HCT116 (cell line): ENCODE data around the gene MXRA7. TPM values are rescaled to one million over a fixed set of nuclear protein-coding genes. Genes with fewer than 3 reads are reported as not detected.

Source experiments
- ATAC-seq: fragments of 200-7000 bp; cut with Tn5 transposase; 2 replicates; pipeline ENCODE4 v1.9.1; 2020; ENCODE audit warnings: mild to moderate bottlenecking, moderate library complexity
- BruUV-seq: library from RNA; stranded (reverse); fragments of 400-500 nt; replicated peaks from 2 replicates; lab custom pipeline; 2021; lab: Mats Ljungman, UMichigan
- CTCF ChIA-PET: fragments of 300-600 bp; sonication (Branson Sonifier 250); formaldehyde crosslinking; loops from one replicate; lab custom pipeline; 2021; ENCODE audit warnings: antibody characterized with exemption; lab: Charles Lee
- POLR2A ChIA-PET: fragments of 300-600, 350-600 bp; sonication (Branson Sonifier 250); formaldehyde crosslinking; loops from one replicate; lab custom pipeline; 2021; ENCODE audit warnings: antibody characterized with exemption; lab: Charles Lee
- RAD21 ChIA-PET, 2 experiments: fragments of 300-600 bp; sonication (Branson Sonifier 250); formaldehyde crosslinking; loops; one replicate each; lab custom pipeline; 2023; ENCODE audit warnings: low total read pairs in 2 of 2; ENCODE audit not compliant: uncharacterized antibody in 2 of 2, unreplicated experiment in 2 of 2, low non-redundant PET in 1 of 2; lab: Charles Lee
- DNase-seq: peaks from one replicate; pipeline ENCODE4 v3.0.0-alpha.2; 2010; ENCODE audit warnings: low read depth, low spot score
- H2AFZ ChIP-seq: fragments of 200-600 bp; shearing (Covaris generic), sonication (generic); 2 replicates; pipeline ENCODE4 v1.6.1; 2017; ENCODE audit warnings: low read depth, mixed run types, mixed read lengths, antibody characterized with exemption, low read length; ENCODE audit not compliant: poor library complexity, severe bottlenecking
- H3K27ac ChIP-seq: 2 replicates; pipeline ENCODE4 v1.5.1; 2012; ENCODE audit warnings: low read depth, low read length
- H3K27me3 ChIP-seq: fragments of 200-600 bp; sonication (generic); 2 replicates; pipeline ENCODE4 v1.6.1; 2016; ENCODE audit warnings: mixed run types, low read length, mixed read lengths; ENCODE audit not compliant: insufficient read depth
- H3K36me3 ChIP-seq, 2 experiments: fragments of 200-500 bp in 1 of 2; fragments of 200-600 bp in 1 of 2; sonication (Bioruptor generic) in 1 of 2; sonication (generic) in 1 of 2; 2 replicates each; pipeline versions ENCODE4 v1.5.1 to v1.6.1; 2014 to 2016; ENCODE audit warnings: low read length in 2 of 2, inconsistent platforms in 1 of 2, mixed read lengths in 1 of 2, mixed run types in 1 of 2; ENCODE audit not compliant: insufficient read depth in 2 of 2, control insufficient read depth in 1 of 2
- H3K4me1 ChIP-seq, 2 experiments: fragments of 200-600 bp in 1 of 2; sonication (generic) in 1 of 2; 2 replicates each; pipeline versions ENCODE4 v1.5.1 to v1.6.1; 2012 to 2017; ENCODE audit warnings: low read length in 2 of 2, inconsistent platforms in 1 of 2, mild to moderate bottlenecking in 1 of 2, mixed read lengths in 1 of 2, mixed run types in 1 of 2, moderate library complexity in 1 of 2; ENCODE audit not compliant: insufficient read depth in 2 of 2, control insufficient read depth in 1 of 2
- H3K4me2 ChIP-seq: fragments of 200-600 bp; sonication (generic); 2 replicates; pipeline ENCODE4 v1.6.1; 2017; ENCODE audit warnings: mixed run types, low read length, mixed read lengths
- H3K4me3 ChIP-seq, 2 experiments: fragments of 200-600 bp in 1 of 2; sonication (generic) in 1 of 2; replicated peaks in 1 of 2; 2 replicates each; pipeline ENCODE4 v1.5.1; 2011 to 2016; ENCODE audit warnings: low read length in 2 of 2, control low read depth in 1 of 2, low read depth in 1 of 2, mild to moderate bottlenecking in 1 of 2, mixed read lengths in 1 of 2, mixed run types in 1 of 2
- H3K79me2 ChIP-seq: fragments of 200-600 bp; sonication (generic); 2 replicates; pipeline ENCODE4 v1.6.1; 2017; ENCODE audit warnings: mild to moderate bottlenecking, mixed run types, low read length, moderate library complexity, mixed read lengths; ENCODE audit not compliant: insufficient read depth
- H3K9ac ChIP-seq: fragments of 200-600 bp; sonication (generic); 2 replicates; pipeline ENCODE4 v1.6.1; 2016; ENCODE audit warnings: low read length, mixed read lengths
- H3K9me2 ChIP-seq: fragments of 200-600 bp; sonication (generic), shearing (Covaris generic); 2 replicates; pipeline ENCODE4 v1.6.1; 2017; ENCODE audit warnings: mixed run types, mild to moderate bottlenecking, moderate library complexity; ENCODE audit not compliant: insufficient read depth
- H3K9me3 ChIP-seq, 2 experiments: fragments of 200-500 bp in 1 of 2; fragments of 200-600 bp in 1 of 2; sonication (Bioruptor generic) in 1 of 2; sonication (generic) in 1 of 2; 2 replicates each; pipeline ENCODE4 v1.6.1; 2014 to 2017; ENCODE audit warnings: low read length in 2 of 2, mixed read lengths in 2 of 2, inconsistent platforms in 1 of 2, low read depth in 1 of 2, mild to moderate bottlenecking in 1 of 2, mixed run types in 1 of 2, moderate library complexity in 1 of 2; ENCODE audit not compliant: control insufficient read depth in 1 of 2, insufficient read depth in 1 of 2
- H4K20me1 ChIP-seq: fragments of 200-600 bp; sonication (generic), shearing (Covaris generic); 2 replicates; pipeline ENCODE4 v1.6.1; 2017; ENCODE audit warnings: mixed run types, mild to moderate bottlenecking, moderate library complexity; ENCODE audit not compliant: insufficient read depth
- CBX3 ChIP-seq: IDR thresholded peaks from 2 replicates; pipeline ENCODE4 v1.6.1; 2012; ENCODE audit warnings: low read depth
- CEBPB ChIP-seq: IDR thresholded peaks from 2 replicates; pipeline ENCODE4 v1.6.1; 2012; ENCODE audit warnings: low read depth
- CTCF ChIP-seq, 3 experiments: fragments of 200-600 bp in 1 of 3; sonication (generic) in 1 of 3; IDR thresholded peaks in 2 of 3; conservative IDR thresholded peaks in 1 of 3; 2 replicates each; pipeline ENCODE4 v1.5.1; 2012 to 2017; ENCODE audit warnings: low read depth in 2 of 3, low read length in 2 of 3, antibody characterized with exemption in 1 of 3, borderline replicate concordance in 1 of 3, control low read depth in 1 of 3, mild to moderate bottlenecking in 1 of 3, mixed read lengths in 1 of 3, mixed run types in 1 of 3, moderate library complexity in 1 of 3; ENCODE audit not compliant: insufficient read depth in 1 of 3
- EGR1 ChIP-seq: IDR thresholded peaks from 2 replicates; pipeline ENCODE4 v1.6.1; 2012; ENCODE audit warnings: low read depth
- EZH2 ChIP-seq: fragments of 200-600 bp; sonication (generic); IDR thresholded peaks from 2 replicates; pipeline ENCODE4 v1.6.1; 2017; ENCODE audit warnings: antibody characterized with exemption, mixed run types
- EZH2phosphoT487 ChIP-seq: fragments of 200-600 bp; IDR thresholded peaks from 2 replicates; pipeline ENCODE4 v1.6.1; 2018; ENCODE audit warnings: antibody characterized with exemption, borderline replicate concordance
- FOSL1 ChIP-seq: IDR thresholded peaks from 2 replicates; pipeline ENCODE4 v1.6.1; 2012; ENCODE audit warnings: low read depth
- JUND ChIP-seq: IDR thresholded peaks from 2 replicates; pipeline ENCODE4 v1.6.1; 2012
- MAX ChIP-seq: IDR thresholded peaks from 2 replicates; pipeline ENCODE4 v1.6.1; 2012
- POLR2A ChIP-seq: IDR thresholded peaks from 2 replicates; pipeline ENCODE4 v1.7.0; 2011; ENCODE audit warnings: borderline replicate concordance; ENCODE audit not compliant: insufficient read depth, insufficient read length; ENCODE audit errors: extremely low read depth
- RAD21 ChIP-seq: IDR thresholded peaks from 2 replicates; pipeline ENCODE4 v1.6.1; 2012; ENCODE audit warnings: low read depth, mild to moderate bottlenecking
- SP1 ChIP-seq: IDR thresholded peaks from 2 replicates; pipeline ENCODE4 v1.6.1; 2012; ENCODE audit warnings: low read depth
- SRF ChIP-seq: IDR thresholded peaks from 2 replicates; pipeline ENCODE4 v1.6.1; 2012; ENCODE audit warnings: low read depth
- TCF7L2 ChIP-seq: IDR thresholded peaks from 2 replicates; pipeline ENCODE4 v1.7.0; 2011; ENCODE audit warnings: borderline replicate concordance, inconsistent platforms; ENCODE audit not compliant: insufficient read depth, insufficient read length; ENCODE audit errors: extremely low read depth
- YY1 ChIP-seq: IDR thresholded peaks from 2 replicates; pipeline ENCODE4 v1.6.1; 2011; ENCODE audit warnings: low read length, low read depth, moderate library complexity, mild to moderate bottlenecking; ENCODE audit not compliant: insufficient replicate concordance; ENCODE audit errors: extremely low read depth
- ZBTB33 ChIP-seq: IDR thresholded peaks from 2 replicates; pipeline ENCODE4 v1.6.1; 2011; ENCODE audit warnings: mild to moderate bottlenecking, low read length, moderate library complexity; ENCODE audit not compliant: insufficient replicate concordance; ENCODE audit errors: extremely low read depth
- ZFX ChIP-seq: fragments of 450-650 bp; IDR thresholded peaks from 2 replicates; pipeline ENCODE4 v1.6.1; 2017
- ZNF274 ChIP-seq: fragments of 200-500 bp; sonication (Bioruptor generic); IDR thresholded peaks from 2 replicates; pipeline ENCODE4 v1.6.1; 2014; ENCODE audit warnings: mild to moderate bottlenecking, low read depth, low read length, inconsistent platforms
- intact Hi-C: fragments of 100-400 bp; cut with micrococcal nuclease; formaldehyde crosslinking; loops from 2 replicates; pipeline ENCODE4 v1.10.0; 2022
- total RNA-seq: library from RNA; stranded (reverse); gene quantifications from one replicate; pipeline ENCODE4 v1.2.1, GENCODE V29; 2021; ENCODE audit not compliant: unreplicated experiment
- TF ChIP-seq, protein P1 (sequence below): IDR thresholded peaks from 2 replicates; pipeline ENCODE4 v1.6.1; 2012
- TF ChIP-seq, protein P2 (sequence below): IDR thresholded peaks from 2 replicates; pipeline ENCODE4 v1.6.1; 2012; ENCODE audit warnings: low read depth

Gene MXRA7
- total RNA-seq, 1 experiment from 2014 or later: 57.1 TPM

DNA sequence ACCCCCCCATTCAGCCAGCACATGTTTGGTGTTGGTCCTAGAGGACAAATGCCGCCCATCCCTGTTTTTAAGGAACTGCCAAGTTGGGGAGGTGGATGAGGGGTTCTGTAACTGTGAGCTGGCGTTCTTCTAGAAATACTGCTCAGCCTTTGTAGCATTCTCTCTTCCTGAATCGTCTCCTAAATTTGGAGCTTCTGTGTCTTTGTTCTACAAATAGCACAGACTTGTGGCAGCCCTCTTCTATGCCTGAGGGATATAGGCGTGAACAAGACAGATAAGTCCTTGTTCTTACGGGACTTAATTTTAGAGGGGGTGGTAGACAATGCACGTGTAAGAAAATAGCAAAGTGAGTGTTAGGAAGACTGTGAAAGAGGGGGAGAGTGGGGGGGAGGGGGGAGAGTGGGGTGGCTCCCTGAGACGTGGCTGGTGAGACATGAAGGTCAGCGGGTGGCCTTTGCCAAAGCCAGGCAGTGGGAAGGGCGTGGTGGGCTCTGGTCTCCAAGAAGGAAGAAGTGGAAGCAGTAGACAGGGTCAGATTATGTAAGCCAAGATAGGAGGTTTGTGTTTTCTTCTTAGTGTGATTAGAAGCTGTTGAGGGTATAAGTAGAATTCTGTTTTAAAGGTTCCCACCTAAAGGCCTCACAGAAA lies 37.1 kb upstream of the MXRA7 start:
- Histone ChIP-seq H3K9me3 (peaks cover 0 to 2% of the 10 kb centered on the region in 2 experiments; a peak in 1 of 4 replicates), H2AFZ (no peak overlapping the region), H3K36me3 (peaks cover 0 to 24% of the 10 kb centered on the region in 2 experiments; a peak in 1 of 4 replicates), H3K79me2 (no peaks in the 10 kb centered on the region), H3K9me2 (no peaks in the 10 kb centered on the region), H3K4me2 (no peak overlapping the region), H3K9ac (no peak overlapping the region), H3K27ac (no peak overlapping the region), H3K4me1 (peaks cover 0 to 15% of the 10 kb centered on the region in 2 experiments; a peak in 2 of 4 replicates), H4K20me1 (no peaks in the 10 kb centered on the region), H3K4me3 (no peak overlapping the region), H3K27me3 (no peaks in the 10 kb centered on the region)
- ChIA-PET CTCF (no interaction called here), POLR2A (interaction anchor here (1.3 kb wide), 1 partner anchor 10 kb away, joined by 6 read pairs; the partner anchor contains the start of genes MFSD11 and SRSF2), RAD21 (no interaction called here)
- ATAC-seq: no peak
- no peak for DNase-seq
- no peak for TF ChIP-seq EGR1
- TF ChIP-seq, protein P1, sequence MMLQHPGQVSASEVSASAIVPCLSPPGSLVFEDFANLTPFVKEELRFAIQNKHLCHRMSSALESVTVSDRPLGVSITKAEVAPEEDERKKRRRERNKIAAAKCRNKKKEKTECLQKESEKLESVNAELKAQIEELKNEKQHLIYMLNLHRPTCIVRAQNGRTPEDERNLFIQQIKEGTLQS: no peak
- TF ChIP-seq RAD21: no peak
- TF ChIP-seq CTCF (IDR thresholded peaks at IDR 0.05 in 2 of 3, conservative IDR thresholded peaks at IDR 0.05 in 1 of 3; ENCODE audit: borderline replicate concordance in 1 of 3, insufficient read depth in 1 of 3, low read depth in 2 of 3, low read length in 2 of 3): no peak
- TF ChIP-seq POLR2A: no peak
- no peak for TF ChIP-seq MAX
- TF ChIP-seq FOSL1: no peak
- TF ChIP-seq, protein P2, sequence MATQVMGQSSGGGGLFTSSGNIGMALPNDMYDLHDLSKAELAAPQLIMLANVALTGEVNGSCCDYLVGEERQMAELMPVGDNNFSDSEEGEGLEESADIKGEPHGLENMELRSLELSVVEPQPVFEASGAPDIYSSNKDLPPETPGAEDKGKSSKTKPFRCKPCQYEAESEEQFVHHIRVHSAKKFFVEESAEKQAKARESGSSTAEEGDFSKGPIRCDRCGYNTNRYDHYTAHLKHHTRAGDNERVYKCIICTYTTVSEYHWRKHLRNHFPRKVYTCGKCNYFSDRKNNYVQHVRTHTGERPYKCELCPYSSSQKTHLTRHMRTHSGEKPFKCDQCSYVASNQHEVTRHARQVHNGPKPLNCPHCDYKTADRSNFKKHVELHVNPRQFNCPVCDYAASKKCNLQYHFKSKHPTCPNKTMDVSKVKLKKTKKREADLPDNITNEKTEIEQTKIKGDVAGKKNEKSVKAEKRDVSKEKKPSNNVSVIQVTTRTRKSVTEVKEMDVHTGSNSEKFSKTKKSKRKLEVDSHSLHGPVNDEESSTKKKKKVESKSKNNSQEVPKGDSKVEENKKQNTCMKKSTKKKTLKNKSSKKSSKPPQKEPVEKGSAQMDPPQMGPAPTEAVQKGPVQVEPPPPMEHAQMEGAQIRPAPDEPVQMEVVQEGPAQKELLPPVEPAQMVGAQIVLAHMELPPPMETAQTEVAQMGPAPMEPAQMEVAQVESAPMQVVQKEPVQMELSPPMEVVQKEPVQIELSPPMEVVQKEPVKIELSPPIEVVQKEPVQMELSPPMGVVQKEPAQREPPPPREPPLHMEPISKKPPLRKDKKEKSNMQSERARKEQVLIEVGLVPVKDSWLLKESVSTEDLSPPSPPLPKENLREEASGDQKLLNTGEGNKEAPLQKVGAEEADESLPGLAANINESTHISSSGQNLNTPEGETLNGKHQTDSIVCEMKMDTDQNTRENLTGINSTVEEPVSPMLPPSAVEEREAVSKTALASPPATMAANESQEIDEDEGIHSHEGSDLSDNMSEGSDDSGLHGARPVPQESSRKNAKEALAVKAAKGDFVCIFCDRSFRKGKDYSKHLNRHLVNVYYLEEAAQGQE: no peak
- TF ChIP-seq JUND: no peak
- no peak for TF ChIP-seq CBX3
- TF ChIP-seq YY1: no peak
- TF ChIP-seq ZBTB33: no peak
- TF ChIP-seq SP1: no peak
- TF ChIP-seq CEBPB: no peak
- no peak for TF ChIP-seq ZNF274
- no peak for TF ChIP-seq TCF7L2
- no peak for TF ChIP-seq EZH2
- no peak for TF ChIP-seq SRF
- no peak for TF ChIP-seq EZH2phosphoT487
- no peak for TF ChIP-seq ZFX
- no TSS peak for BruUV-seq
- intact Hi-C loops: no loop called here
